Loucy (cell line): ENCODE results near the gene RPTOR.

Experiments
- EZH2phosphoT487 ChIP-seq: fragments of 200-600 bp; IDR thresholded peaks from 2 replicates; pipeline ENCODE4 v1.6.1; 2018; ENCODE audit warnings: antibody characterized with exemption, mild to moderate bottlenecking, moderate library complexity, borderline replicate concordance
- TF ChIP-seq, protein P1 (sequence below): fragments of 200-600 bp; sonication (generic); conservative IDR thresholded peaks from 2 replicates; pipeline ENCODE4 v1.5.1; 2014; ENCODE audit warnings: mild to moderate bottlenecking, antibody characterized with exemption, low read length

DNA sequence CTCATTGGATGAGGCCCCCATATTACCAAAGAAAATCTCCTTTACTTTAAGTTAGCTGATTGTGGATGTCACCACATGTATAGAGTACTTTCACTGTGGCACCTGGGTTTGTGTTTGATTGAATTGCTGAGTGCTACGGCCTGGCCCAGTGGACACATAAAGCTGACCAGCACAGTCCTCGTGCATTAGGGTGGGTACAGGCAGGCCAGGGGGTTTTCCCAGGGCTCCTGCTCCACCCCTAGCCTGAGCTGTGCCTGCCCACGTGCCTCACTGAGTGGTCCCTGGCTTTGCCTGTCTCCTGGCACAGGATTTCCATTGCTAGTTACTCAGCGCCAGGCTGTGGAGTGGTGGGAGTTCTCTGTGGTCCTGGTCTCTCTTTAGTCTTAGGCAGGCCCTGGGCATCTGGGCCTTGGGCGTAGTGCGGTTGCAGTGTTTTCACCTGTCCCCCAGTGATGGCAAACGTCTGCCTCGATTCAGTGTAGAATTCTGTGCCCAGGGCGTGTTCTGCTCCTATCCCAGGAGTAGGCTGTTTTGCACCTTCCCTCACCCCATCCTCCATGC lies 86.0 kb downstream of the RPTOR start:
- TF ChIP-seq, protein P1, sequence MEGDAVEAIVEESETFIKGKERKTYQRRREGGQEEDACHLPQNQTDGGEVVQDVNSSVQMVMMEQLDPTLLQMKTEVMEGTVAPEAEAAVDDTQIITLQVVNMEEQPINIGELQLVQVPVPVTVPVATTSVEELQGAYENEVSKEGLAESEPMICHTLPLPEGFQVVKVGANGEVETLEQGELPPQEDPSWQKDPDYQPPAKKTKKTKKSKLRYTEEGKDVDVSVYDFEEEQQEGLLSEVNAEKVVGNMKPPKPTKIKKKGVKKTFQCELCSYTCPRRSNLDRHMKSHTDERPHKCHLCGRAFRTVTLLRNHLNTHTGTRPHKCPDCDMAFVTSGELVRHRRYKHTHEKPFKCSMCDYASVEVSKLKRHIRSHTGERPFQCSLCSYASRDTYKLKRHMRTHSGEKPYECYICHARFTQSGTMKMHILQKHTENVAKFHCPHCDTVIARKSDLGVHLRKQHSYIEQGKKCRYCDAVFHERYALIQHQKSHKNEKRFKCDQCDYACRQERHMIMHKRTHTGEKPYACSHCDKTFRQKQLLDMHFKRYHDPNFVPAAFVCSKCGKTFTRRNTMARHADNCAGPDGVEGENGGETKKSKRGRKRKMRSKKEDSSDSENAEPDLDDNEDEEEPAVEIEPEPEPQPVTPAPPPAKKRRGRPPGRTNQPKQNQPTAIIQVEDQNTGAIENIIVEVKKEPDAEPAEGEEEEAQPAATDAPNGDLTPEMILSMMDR = no peak
- no peak for TF ChIP-seq EZH2phosphoT487
